Motor neuron (in vitro differentiated cells): ENCODE data around the gene YES1. TPM values are rescaled to one million over a fixed set of nuclear protein-coding genes. Genes with fewer than 3 reads are reported as not detected.
A peak's percentile ranks its signal among the peaks of the same experiment; 100 is the strongest.

Source experiments
- ATAC-seq, 8 experiments: fragments of 200-7000 bp; cut with Tn5 transposase; replicated peaks in 6 of 8; 2 replicates each; pipeline ENCODE4 v1.8.0; 2021; ENCODE audit warnings: mild to moderate bottlenecking in 8 of 8, moderate library complexity in 8 of 8
- H3K27ac ChIP-seq, 2 donors: fragments of 250-450 bp; sonication (Bioruptor Pico); 2 replicates each; pipeline ENCODE4 v1.9.0; 2021; ENCODE audit warnings: antibody characterized with exemption in 2 of 2, mild to moderate bottlenecking in 2 of 2, moderate library complexity in 1 of 2
- H3K4me1 ChIP-seq, 2 donors: fragments of 250-450 bp; sonication (Bioruptor Pico); replicated peaks in 1 of 2; 2 replicates each; pipeline ENCODE4 v1.6.1; 2021; ENCODE audit warnings: antibody characterized with exemption in 2 of 2, mild to moderate bottlenecking in 2 of 2, moderate library complexity in 1 of 2
- H3K4me3 ChIP-seq, 5 donors: fragments of 250-450 bp; sonication (Bioruptor Pico); 2 replicates each; pipeline ENCODE4 v1.9.0; 2021; ENCODE audit warnings: antibody characterized with exemption in 5 of 5, mild to moderate bottlenecking in 5 of 5, moderate library complexity in 4 of 5
- WGBS, 10 experiments: fragments of 450-650 bp; shearing (Covaris generic); methylation state at CpG; one replicate each; pipeline ENCODE4 v1.0.0; 2022; 5-methylcytosine and 5-hydroxymethylcytosine counted together
- in situ Hi-C, 9 experiments: fragments of 400-800 bp; cut with MboI; loops; one replicate each; pipeline ENCODE4 v1.15.0; 2021; ENCODE audit warnings: low sequenced_read_pairs in 9 of 9, low pct_unique_long_range_greater_than_20kb in 2 of 9; ENCODE audit not compliant: unreplicated experiment in 9 of 9
- total RNA-seq, 8 experiments: library from RNA; unstranded; fragments of 300-600 nt; gene quantifications; 2 replicates each; pipeline versions ENCODE4 v1.2.3 to v1.2.4, GENCODE V29; 2022

The YES1 gene
- total RNA-seq, 8 experiments from 2014 or later = 22.6 to 89.0 (median 33.9) TPM

DNA sequence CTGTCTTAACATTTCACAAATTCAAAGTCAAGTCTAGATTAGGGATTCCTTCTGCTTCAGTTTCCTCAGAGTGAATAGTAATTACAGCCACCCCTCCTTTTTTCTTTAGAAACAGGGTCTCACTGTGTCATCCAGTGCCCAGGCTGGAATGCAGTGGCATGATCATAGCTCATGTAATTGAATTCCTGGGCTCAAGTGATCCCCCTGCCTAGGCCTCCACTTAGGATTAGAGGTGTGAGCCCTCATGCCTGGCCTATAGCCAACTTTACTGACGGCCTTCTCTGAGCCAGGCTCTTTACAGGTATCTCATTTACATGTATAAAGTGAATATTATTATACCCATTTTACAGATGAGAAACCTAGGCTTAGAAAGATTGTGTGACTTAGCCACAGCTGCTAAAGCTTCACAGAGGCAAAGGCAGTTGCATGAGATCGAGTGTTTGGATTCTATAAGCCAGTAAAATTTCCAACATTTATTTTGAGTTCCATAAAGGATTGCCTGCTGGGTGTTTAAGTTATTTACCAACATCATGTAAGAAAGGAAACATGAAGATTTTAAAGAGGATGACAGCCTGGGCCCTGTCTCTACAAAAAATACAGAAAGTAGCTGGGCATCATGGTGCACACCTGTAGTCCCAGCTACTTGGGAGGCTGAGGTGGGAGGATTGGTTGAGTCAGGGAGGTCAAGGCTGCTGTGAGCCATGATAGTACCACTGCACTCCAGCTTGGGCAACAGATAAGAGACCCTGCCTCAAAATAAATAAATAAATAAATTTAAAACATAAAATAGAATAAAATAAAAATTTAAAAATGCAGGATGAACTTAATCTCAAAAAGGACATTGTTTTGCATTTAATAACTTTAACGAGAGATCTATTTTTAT is 101.4 kb downstream of the YES1 start:
- H3K27ac ChIP-seq = no peak overlapping the region
- in situ Hi-C loops = no loop called here
- ATAC-seq = no peak
- H3K4me1 ChIP-seq = peaks cover 0 to 2% of the 10 kb centered on the region in 2 donors
- peak overlapping the region in 1 of 5 donors; percentile 43 for H3K4me3 ChIP-seq
- 59 to 83% (median 73%) methylated on average over 1 to 3 of the region's 3 CpGs; no CpG with 5 or more reads in 1 of the 10 experiments for WGBS, 10 experiments

DNA sequence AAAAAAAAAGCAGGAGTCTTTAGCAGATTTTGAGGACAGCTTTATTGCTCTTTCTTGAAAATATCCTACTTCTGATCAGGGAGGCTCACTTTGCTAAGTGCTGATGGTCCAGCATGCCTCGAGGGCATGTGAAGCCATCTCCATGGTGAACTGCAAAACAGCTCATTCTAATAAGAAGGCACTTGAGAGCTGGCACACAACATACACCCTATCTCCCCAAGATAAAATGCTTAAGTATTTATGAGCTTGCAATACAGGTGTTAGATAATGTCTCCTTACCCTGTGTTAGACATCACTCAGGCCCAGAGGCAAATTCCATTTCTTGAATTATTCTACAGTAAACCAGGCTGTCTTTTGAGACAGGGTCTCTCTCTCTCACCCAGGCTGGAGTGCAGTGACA is 102.3 kb downstream of the YES1 start:
- WGBS, 10 experiments = 80 to 100% (median 92%) methylated on average over 1 of the region's 1 CpG; no CpG with 5 or more reads in 6 of the 10 experiments
- H3K27ac ChIP-seq = no peak overlapping the region
- no peak overlapping the region for H3K4me3 ChIP-seq
- peak in 1 of 8 experiments; percentile 23 for ATAC-seq
- in situ Hi-C loops = no loop called here
- peaks cover 0 to 2% of the 10 kb centered on the region in 2 donors for H3K4me1 ChIP-seq

GRCh38 chr18:708096-708495 is 103.9 kb downstream of the YES1 start:
- Histone ChIP-seq H3K4me3 (no peak overlapping the region), H3K4me1 (peaks cover 0 to 2% of the 10 kb centered on the region in 2 donors), H3K27ac (no peak overlapping the region)
- WGBS, 10 experiments = 94 to 100% (median 100%) methylated on average over 1 to 9 of the region's 10 CpGs; no CpG with 5 or more reads in 3 of the 10 experiments
- in situ Hi-C loops = no loop called here
- ATAC-seq = no peak

DNA sequence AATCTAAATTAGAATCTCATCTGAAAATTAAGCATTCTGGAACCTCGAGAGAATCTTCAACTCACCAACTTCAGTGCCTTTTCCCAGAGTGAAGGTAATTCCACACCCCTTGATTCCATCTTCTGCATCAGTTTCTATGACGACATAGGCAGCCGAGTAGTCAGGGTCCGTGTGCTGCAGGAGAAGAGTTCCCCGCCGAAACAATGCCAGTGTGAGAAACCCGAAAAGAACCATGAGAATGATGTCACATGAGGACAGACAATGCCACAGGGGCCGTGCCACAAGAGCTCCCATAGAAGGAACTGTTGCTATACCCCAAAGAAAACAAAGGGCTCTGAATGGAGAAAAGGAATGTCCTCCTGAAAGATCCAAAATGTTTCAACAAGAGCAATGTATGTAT is 105.6 kb downstream of the YES1 start:
- H3K4me1 ChIP-seq = peaks cover 0 to 2% of the 10 kb centered on the region in 2 donors
- H3K27ac ChIP-seq = no peak overlapping the region
- H3K4me3 ChIP-seq = no peak overlapping the region
- peak in 5 of 8 experiments; percentile 40 to 81 (median 68) for ATAC-seq
- in situ Hi-C loops = no loop called here
- 49 to 99% (median 70%) methylated on average over 2 to 8 of the region's 8 CpGs; no CpG with 5 or more reads in 2 of the 10 experiments for WGBS, 10 experiments

DNA sequence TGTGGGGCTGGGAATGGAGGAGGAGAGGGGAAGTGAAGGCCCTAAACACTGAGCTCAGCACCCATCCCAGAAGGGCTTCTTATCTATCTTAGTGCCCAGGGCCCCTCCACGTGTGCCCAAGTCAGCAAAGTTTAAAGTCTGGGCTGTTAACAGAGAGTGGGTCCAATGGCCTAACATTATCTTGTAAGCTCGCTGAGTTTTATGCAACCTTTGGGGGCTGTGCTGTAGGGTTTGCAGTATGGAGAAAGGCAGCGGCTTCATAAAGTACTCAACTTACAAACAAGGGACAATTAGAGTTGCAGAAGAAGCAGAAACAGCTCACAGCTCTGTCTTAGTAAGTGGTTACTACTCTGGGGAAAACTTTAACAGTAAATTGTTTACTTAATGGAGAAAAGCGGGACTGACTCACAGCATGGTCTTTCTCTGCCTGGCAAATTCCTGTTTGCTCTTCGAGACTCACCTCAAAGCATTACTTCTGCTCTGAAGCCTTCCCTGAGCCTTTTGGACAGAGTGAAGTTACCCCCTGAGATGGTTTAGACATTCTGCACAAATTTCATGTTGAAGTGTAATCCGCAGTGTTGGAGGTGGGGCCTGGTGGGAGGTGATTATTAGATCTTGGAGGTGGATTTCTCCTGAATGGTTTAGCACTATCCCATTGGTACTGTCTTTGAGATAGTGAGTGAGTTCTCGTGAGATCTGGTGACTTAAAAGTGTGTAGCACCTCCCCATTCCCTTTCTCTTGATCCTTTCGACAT is 108.7 kb downstream of the YES1 start:
- H3K4me3 ChIP-seq = no peak overlapping the region
- H3K27ac ChIP-seq = no peak overlapping the region
- ATAC-seq = peak in 1 of 8 experiments; percentile 5
- WGBS, 10 experiments = 47 to 100% (median 82%) methylated on average over 1 to 5 of the region's 8 CpGs; no CpG with 5 or more reads in 2 of the 10 experiments
- no peaks in the 10 kb centered on the region for H3K4me1 ChIP-seq
- in situ Hi-C loops = no loop called here

DNA sequence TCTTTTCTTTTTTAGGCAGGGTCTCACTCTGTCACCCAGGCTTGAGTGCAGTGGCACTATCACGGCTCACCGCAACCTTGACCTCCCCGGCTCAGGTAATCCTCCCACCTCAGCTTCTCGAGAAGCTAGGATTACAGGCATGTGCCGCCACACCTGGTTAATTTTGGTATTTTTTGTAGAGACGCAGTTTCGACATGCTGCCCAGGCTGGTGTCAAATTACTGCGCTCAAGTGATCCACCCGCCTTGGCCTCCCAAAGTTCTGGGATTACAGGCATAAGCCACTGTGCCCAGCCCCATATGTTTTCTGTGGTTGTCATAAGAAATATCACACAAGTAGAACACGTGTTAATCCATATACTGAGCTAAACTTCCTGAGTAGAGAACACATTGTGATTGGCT is 114.2 kb downstream of the YES1 start:
- Histone ChIP-seq H3K4me3 (no peak overlapping the region), H3K4me1 (no peaks in the 10 kb centered on the region), H3K27ac (no peak overlapping the region)
- in situ Hi-C loops = no loop called here
- ATAC-seq = peak in 2 of 8 experiments; percentile 59 to 80
- 27 to 96% (median 84%) methylated on average over 3 to 9 of the region's 10 CpGs; no CpG with 5 or more reads in 4 of the 10 experiments for WGBS, 10 experiments

DNA sequence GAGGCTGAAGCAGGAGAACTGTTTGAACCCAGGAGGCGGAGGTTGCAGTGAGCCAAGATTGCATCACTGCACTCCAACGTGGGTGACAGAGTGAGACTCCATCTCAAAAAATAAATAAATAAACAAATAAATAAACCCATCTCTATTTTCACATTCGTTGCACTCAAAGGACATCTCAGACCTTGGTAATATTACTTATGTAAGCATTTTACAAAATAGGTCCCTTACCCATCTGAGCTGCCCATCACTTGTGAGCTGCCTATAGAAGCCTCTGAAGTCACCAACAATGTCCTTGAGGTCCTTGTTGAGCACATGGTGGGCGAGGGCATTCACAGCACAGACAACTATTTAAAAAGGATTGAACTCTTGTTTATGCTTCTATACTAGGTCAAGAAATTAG is 115.0 kb downstream of the YES1 start:
- Histone ChIP-seq H3K4me3 (no peak overlapping the region), H3K27ac (no peak overlapping the region), H3K4me1 (no peaks in the 10 kb centered on the region)
- ATAC-seq = no peak
- 80 to 100% (median 91%) methylated on average over 1 to 4 of the region's 4 CpGs; no CpG with 5 or more reads in 2 of the 10 experiments for WGBS, 10 experiments
- in situ Hi-C loops = no loop called here

DNA sequence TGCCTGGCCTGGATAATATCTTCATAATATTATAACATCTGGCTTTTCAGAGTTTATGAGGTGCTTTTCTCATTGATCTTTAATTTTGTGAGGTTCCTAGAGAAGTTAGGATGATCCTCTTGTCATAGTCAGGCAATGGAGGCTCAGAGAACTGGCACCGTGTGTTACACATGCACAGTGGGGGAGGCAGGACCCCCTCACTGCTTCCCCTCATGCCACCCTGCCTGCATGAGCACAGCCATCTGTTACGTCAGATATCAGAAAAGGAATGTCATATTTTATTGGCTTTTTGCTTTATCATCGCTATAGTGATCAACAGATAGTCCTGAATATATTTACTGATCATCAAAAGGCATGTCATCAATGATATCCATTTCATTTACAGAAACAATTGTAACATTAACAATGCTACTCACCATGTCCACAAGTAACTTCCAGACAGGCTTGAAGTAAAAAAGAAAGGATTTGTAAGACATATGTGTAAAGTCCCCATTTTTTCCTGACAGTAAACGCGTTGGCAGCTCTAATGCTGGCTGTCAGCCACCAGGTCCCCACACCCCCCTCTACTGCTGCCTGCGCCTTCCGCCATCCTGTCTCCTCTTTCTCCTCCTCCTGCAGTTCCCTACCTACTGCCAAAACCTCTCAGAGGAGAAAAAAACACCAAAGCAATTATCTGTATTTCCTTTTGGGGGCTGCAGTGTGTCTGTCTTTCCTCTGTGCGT is 118.4 kb downstream of the YES1 start:
- in situ Hi-C loops = no loop called here
- Histone ChIP-seq H3K4me3 (no peak overlapping the region), H3K27ac (no peak overlapping the region), H3K4me1 (no peaks in the 10 kb centered on the region)
- 67 to 100% (median 74%) methylated on average over 2 to 7 of the region's 8 CpGs; no CpG with 5 or more reads in 2 of the 10 experiments for WGBS, 10 experiments
- ATAC-seq = no peak

- Histone ChIP-seq H3K4me1 (no peaks in the 10 kb centered on the region), H3K4me3 (no peak overlapping the region), H3K27ac (no peak overlapping the region)
- WGBS, 10 experiments = 78 to 100% (median 93%) methylated on average over 1 to 5 of the region's 6 CpGs
- in situ Hi-C loops = no loop called here
- no peak for ATAC-seq
Measured at GRCh38 chr18:692824-693223, 119.2 kb downstream of the YES1 start.

- Histone ChIP-seq H3K4me1 (no peaks in the 10 kb centered on the region), H3K27ac (no peak overlapping the region), H3K4me3 (no peak overlapping the region)
- WGBS, 10 experiments = 70 to 100% (median 86%) methylated on average over 1 to 3 of the region's 5 CpGs; no CpG with 5 or more reads in 4 of the 10 experiments
- no peak for ATAC-seq
- in situ Hi-C loops = no loop called here
Measured at GRCh38 chr18:688323-688722, 123.7 kb downstream of the YES1 start.

DNA sequence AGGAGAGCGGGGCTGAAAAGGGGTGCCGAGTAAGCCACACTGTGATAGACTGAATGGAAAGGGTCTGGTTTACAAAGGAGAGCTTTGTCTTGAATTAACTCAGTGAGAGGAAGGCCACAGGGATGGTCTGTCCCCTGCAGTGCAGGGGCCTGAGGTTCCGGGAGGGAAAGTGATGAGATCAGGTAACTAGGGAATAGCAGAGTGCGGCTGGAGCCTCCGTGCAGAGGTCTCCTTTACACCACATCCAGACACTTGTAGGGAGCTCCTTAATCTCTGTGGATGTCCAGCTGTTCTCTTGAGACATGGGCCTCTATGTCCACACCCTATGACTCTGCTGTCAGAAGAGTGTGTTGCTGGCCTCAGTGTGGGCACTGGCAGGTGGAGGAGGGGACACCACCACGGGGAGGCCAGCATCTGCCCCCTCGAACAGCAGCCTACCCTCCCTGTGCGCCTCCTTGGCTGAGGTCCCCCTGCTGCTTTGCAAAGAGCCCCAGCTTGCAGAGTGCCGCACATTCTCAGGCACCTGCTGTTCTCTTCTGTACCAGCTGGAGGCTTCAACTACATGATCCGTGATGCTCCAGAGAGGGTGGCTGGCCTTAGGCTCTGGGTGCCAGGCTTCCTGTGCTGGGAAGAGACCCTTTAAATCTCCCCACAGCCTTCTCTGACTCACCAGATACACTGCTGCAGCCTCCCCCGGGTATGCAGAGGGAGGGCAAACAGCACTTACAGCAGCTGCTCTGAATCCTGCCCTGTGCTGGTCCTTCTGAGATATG is 125.5 kb downstream of the YES1 start:
- no peak overlapping the region for H3K27ac ChIP-seq
- in situ Hi-C loops = no loop called here
- H3K4me3 ChIP-seq = no peak overlapping the region
- 47 to 100% (median 72%) methylated on average over 1 to 7 of the region's 11 CpGs; no CpG with 5 or more reads in 1 of the 10 experiments for WGBS, 10 experiments
- no peaks in the 10 kb centered on the region for H3K4me1 ChIP-seq
- peak in 5 of 8 experiments; percentile 32 to 69 (median 38) for ATAC-seq

GRCh38 chr18:685438-685837 is 126.6 kb downstream of the YES1 start:
- Histone ChIP-seq H3K4me1 (no peaks in the 10 kb centered on the region), H3K27ac (no peak overlapping the region), H3K4me3 (no peak overlapping the region)
- in situ Hi-C loops = no loop called here
- 91 to 100% (median 100%) methylated on average over 1 to 3 of the region's 3 CpGs for WGBS, 10 experiments
- ATAC-seq = no peak
